ENCODE results near the gene MYEOV.

DNA sequence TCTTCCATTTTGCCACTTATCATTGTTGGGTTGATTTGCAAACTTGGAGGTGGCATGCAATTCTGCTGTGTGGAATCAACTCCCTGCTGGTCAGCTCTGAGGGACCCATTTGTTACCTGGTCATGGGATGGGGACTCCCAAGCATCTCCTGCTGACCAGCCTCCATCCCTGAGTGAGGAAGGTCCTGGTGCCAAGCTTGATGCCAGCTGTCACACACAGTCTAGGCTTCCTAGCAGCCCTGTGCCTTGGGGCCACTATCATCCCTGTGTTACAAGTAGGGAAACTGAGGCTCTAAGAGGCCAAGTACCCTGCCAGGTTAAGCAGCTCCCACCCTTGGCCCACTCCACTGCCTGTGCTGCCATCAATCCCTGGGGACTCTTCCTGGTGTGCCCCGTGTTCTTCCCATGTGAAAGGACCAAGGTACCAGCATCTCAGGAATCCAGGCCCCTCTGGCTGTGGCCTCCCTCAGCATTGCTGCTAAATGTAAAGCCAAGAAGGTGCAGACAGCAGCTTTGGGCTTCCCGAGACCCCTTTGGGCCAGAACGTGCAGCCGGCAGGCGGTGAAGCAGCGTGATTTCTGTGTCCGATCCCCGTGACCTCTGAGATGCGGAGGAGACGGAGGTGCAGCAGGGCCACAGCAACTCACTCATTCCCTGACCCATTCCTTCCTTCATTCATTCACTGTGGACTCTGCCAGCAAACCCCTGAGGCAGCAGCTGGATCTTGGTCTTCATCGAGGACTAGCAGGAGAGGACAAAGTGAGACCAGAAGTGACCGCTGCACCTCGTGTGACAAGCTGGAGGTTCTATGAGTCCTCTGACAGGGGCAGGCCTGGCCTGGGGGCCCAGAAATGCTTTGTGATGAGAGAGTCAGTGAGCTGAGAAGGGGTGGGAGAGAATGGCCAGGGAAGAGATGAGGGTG, 49.7 kb downstream of the MYEOV start:
- TF ChIP-seq HNF4G (IDR thresholded peaks at IDR 0.05), result no peak
- TF ChIP-seq, protein P1, sequence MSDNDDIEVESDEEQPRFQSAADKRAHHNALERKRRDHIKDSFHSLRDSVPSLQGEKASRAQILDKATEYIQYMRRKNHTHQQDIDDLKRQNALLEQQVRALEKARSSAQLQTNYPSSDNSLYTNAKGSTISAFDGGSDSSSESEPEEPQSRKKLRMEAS (IDR thresholded peaks at IDR 0.05), result no peak
